Calu3 (cell line): ENCODE data around the gene GRIN3B. TPM values are rescaled to one million over a fixed set of nuclear protein-coding genes. Genes with fewer than 3 reads are reported as not detected.

ENCODE experiments used
- BruUV-seq: library from RNA; stranded (reverse); fragments of 400-500 nt; replicated peaks from 2 replicates; lab custom pipeline; 2021; lab: Mats Ljungman, UMichigan
- CTCF ChIA-PET: fragments of 300-600 bp; sonication (Branson Sonifier 250); formaldehyde crosslinking; loops from one replicate; lab custom pipeline; 2022; ENCODE audit warnings: antibody characterized with exemption; lab: Charles Lee
- DNase-seq: peaks from one replicate; pipeline ENCODE4 v3.0.0; 2022
- H3K27ac Mint-ChIP-seq: one replicate; pipeline ENCODE4 v1.8.0; 2022; ENCODE audit warnings: mixed read lengths; ENCODE audit not compliant: unreplicated experiment
- H3K27me3 Mint-ChIP-seq: one replicate; pipeline ENCODE4 v1.8.0; 2022; ENCODE audit warnings: mixed read lengths; ENCODE audit not compliant: unreplicated experiment
- H3K36me3 Mint-ChIP-seq: one replicate; pipeline ENCODE4 v1.8.0; 2022; ENCODE audit warnings: mild to moderate bottlenecking, moderate library complexity, mixed read lengths; ENCODE audit not compliant: insufficient read depth, unreplicated experiment
- H3K4me1 Mint-ChIP-seq: one replicate; pipeline ENCODE4 v1.8.0; 2022; ENCODE audit warnings: mild to moderate bottlenecking, low read depth, mixed read lengths; ENCODE audit not compliant: unreplicated experiment
- H3K4me3 Mint-ChIP-seq: one replicate; pipeline ENCODE4 v1.8.0; 2022; ENCODE audit warnings: mild to moderate bottlenecking, low read depth, moderate library complexity, mixed read lengths; ENCODE audit not compliant: unreplicated experiment
- H3K9me3 Mint-ChIP-seq: one replicate; pipeline ENCODE4 v1.8.0; 2022; ENCODE audit warnings: low read depth, mixed read lengths; ENCODE audit not compliant: unreplicated experiment
- CTCF ChIP-seq: fragments of 200-600 bp; IDR thresholded peaks from one replicate; pipeline ENCODE4 v1.8.0; 2022; ENCODE audit warnings: antibody characterized with exemption; ENCODE audit not compliant: unreplicated experiment
- intact Hi-C: fragments of 100-400 bp; cut with micrococcal nuclease; formaldehyde crosslinking; loops from one replicate; pipeline ENCODE4 v1.10.0; 2022; ENCODE audit not compliant: unreplicated experiment
- total RNA-seq: library from RNA; stranded (reverse); gene quantifications from 2 replicates; pipeline ENCODE4 v1.2.3, GENCODE V29; 2022

Gene GRIN3B
- total RNA-seq, 1 experiment from 2014 or later = not detected

- no peak for DNase-seq
- Mint-ChIP-seq H3K4me1 (no peaks in the 10 kb centered on the region), H3K27me3 (no peaks in the 10 kb centered on the region), H3K4me3 (no peak overlapping the region), H3K27ac (no peak overlapping the region), H3K36me3 (peaks cover 22% of the 10 kb centered on the region), H3K9me3 (no peaks in the 10 kb centered on the region)
- CTCF ChIA-PET = no interaction called here
- BruUV-seq = no TSS peak
- intact Hi-C loops = no loop called here
- no peak for TF ChIP-seq CTCF
These were observed 11.7 kb upstream of the GRIN3B start for GRCh38 chr19:988510-988909.

- intact Hi-C loops = no loop called here
- Mint-ChIP-seq H3K4me1 (no peaks in the 10 kb centered on the region), H3K27me3 (no peaks in the 10 kb centered on the region), H3K36me3 (peaks cover 16% of the 10 kb centered on the region), H3K4me3 (no peak overlapping the region), H3K9me3 (no peaks in the 10 kb centered on the region), H3K27ac (no peak overlapping the region)
- CTCF ChIA-PET = interaction anchor here (0.9 kb wide), 1 partner anchor 204 kb away, joined by 11 read pairs; no protein-coding TSS in a partner anchor
- BruUV-seq = no TSS peak
- no peak for DNase-seq
- no peak for TF ChIP-seq CTCF
These were observed 10.7 kb upstream of the GRIN3B start for GRCh38 chr19:989381-990081.

GRCh38 chr19:990119-990571 is 10.1 kb upstream of the GRIN3B start:
- intact Hi-C loops = no loop called here
- no peak overlapping the region for H3K27ac Mint-ChIP-seq
- H3K4me1 Mint-ChIP-seq = no peaks in the 10 kb centered on the region
- H3K9me3 Mint-ChIP-seq = no peaks in the 10 kb centered on the region
- no peak overlapping the region for H3K4me3 Mint-ChIP-seq
- BruUV-seq = no TSS peak
- no peaks in the 10 kb centered on the region for H3K27me3 Mint-ChIP-seq
- TF ChIP-seq CTCF = no peak
- H3K36me3 Mint-ChIP-seq = peaks cover 10% of the 10 kb centered on the region
- CTCF ChIA-PET = no interaction called here
- DNase-seq = no peak

- H3K36me3 Mint-ChIP-seq = peaks cover 8% of the 10 kb centered on the region
- BruUV-seq = no TSS peak
- intact Hi-C loops = no loop called here
- DNase-seq = no peak
- H3K27me3 Mint-ChIP-seq = no peaks in the 10 kb centered on the region
- CTCF ChIA-PET = no interaction called here
- no peak overlapping the region for H3K4me3 Mint-ChIP-seq
- no peak overlapping the region for H3K27ac Mint-ChIP-seq
- no peaks in the 10 kb centered on the region for H3K9me3 Mint-ChIP-seq
- no peaks in the 10 kb centered on the region for H3K4me1 Mint-ChIP-seq
- TF ChIP-seq CTCF = no peak
These were observed 9.5 kb upstream of the GRIN3B start for GRCh38 chr19:990746-991145.
